Osteoblast (primary cell): ENCODE results near the gene FAM199X. TPM values are rescaled to one million over a fixed set of nuclear protein-coding genes. Genes with fewer than 3 reads are reported as not detected.
A peak's percentile ranks its signal among the peaks of the same experiment; 100 is the strongest.
"Not testable (repeated sequence)": the region's sequence is repeated elsewhere in the genome, so short reads cannot be mapped to it uniquely, and the experiment has no call there.

ENCODE experiments used
- DNase-seq: peaks from one replicate; pipeline ENCODE4 v3.0.0; 2011; ENCODE audit warnings: low spot score, mixed read lengths; ENCODE audit not compliant: insufficient read length; ENCODE audit errors: missing footprints
- H2AFZ ChIP-seq: 2 replicates; pipeline ENCODE4 v1.6.0; 2011; ENCODE audit warnings: mild to moderate bottlenecking, low read length
- H3K27ac ChIP-seq: 2 replicates; pipeline ENCODE4 v1.5.1; 2011; ENCODE audit warnings: mild to moderate bottlenecking, low read depth, low read length, moderate library complexity
- H3K27me3 ChIP-seq: 2 replicates; pipeline ENCODE4 v1.6.0; 2012; ENCODE audit warnings: mild to moderate bottlenecking, control low read depth, inconsistent platforms, low read length, moderate library complexity; ENCODE audit not compliant: insufficient read depth
- H3K36me3 ChIP-seq: 2 replicates; pipeline ENCODE4 v1.5.1; 2011; ENCODE audit warnings: mild to moderate bottlenecking, low read length, control low read depth, moderate library complexity; ENCODE audit not compliant: insufficient read depth
- H3K4me1 ChIP-seq: 2 replicates; pipeline ENCODE4 v1.5.1; 2011; ENCODE audit warnings: mild to moderate bottlenecking, low read length, control low read depth, moderate library complexity; ENCODE audit not compliant: insufficient read depth
- H3K4me2 ChIP-seq: 2 replicates; pipeline ENCODE4 v1.6.0; 2011; ENCODE audit warnings: mild to moderate bottlenecking, low read length; ENCODE audit not compliant: insufficient read depth
- H3K4me3 ChIP-seq: fragments of 200-600 bp; sonication (generic); 3 replicates; pipeline ENCODE4 v1.5.1; 2012; ENCODE audit warnings: mild to moderate bottlenecking, low read length, inconsistent platforms; ENCODE audit not compliant: insufficient read depth
- H3K79me2 ChIP-seq: 2 replicates; pipeline ENCODE4 v1.6.0; 2012; ENCODE audit warnings: mild to moderate bottlenecking, low read length, control low read depth, inconsistent platforms; ENCODE audit not compliant: insufficient read depth
- H3K9me3 ChIP-seq: 2 replicates; pipeline ENCODE4 v1.5.1; 2011; ENCODE audit warnings: low read depth, low read length, control low read depth
- H4K20me1 ChIP-seq: 2 replicates; pipeline ENCODE4 v1.6.0; 2012; ENCODE audit warnings: mild to moderate bottlenecking, low read length, control low read depth; ENCODE audit not compliant: insufficient read depth
- CTCF ChIP-seq: IDR thresholded peaks from 2 replicates; pipeline ENCODE4 v1.5.1; 2011; ENCODE audit warnings: mild to moderate bottlenecking, low read depth, low read length, moderate library complexity; ENCODE audit errors: extremely low read depth
- total RNA-seq: library from RNA; depleted of rRNA; stranded (reverse); fragments of >200 nt; gene quantifications from 2 replicates; pipeline ENCODE4 v1.2.3, GENCODE V29; 2012

Gene FAM199X
- total RNA-seq, 1 donor: 22.4 TPM

- H4K20me1 ChIP-seq: no peaks in the 10 kb centered on the region
- no peaks in the 10 kb centered on the region for H3K27me3 ChIP-seq
- no peaks in the 10 kb centered on the region for H3K4me1 ChIP-seq
- H2AFZ ChIP-seq: no peak overlapping the region
- no peak for DNase-seq
- H3K27ac ChIP-seq: no peak overlapping the region
- TF ChIP-seq CTCF: peak; percentile 82
- H3K79me2 ChIP-seq: no peaks in the 10 kb centered on the region
- no peak overlapping the region for H3K4me2 ChIP-seq
- H3K36me3 ChIP-seq: peaks cover 12% of the 10 kb centered on the region
- no peak overlapping the region for H3K4me3 ChIP-seq
- H3K9me3 ChIP-seq: no peaks in the 10 kb centered on the region
These were observed 29.3 kb downstream of the FAM199X start for GRCh38 chrX:104195489-104196084.

- Histone ChIP-seq H3K4me2 (no peak overlapping the region), H3K4me1 (no peaks in the 10 kb centered on the region), H4K20me1 (no peaks in the 10 kb centered on the region), H2AFZ (no peak overlapping the region), H3K27me3 (peaks cover 8% of the 10 kb centered on the region), H3K4me3 (no peak overlapping the region), H3K79me2 (no peaks in the 10 kb centered on the region), H3K27ac (no peak overlapping the region), H3K36me3 (no peaks in the 10 kb centered on the region), H3K9me3 (no peaks in the 10 kb centered on the region)
- DNase-seq: no peak
- TF ChIP-seq CTCF: no peak
These were observed 39.3 kb downstream of the FAM199X start for GRCh38 chrX:104205548-104205947.

GRCh38 chrX:104211187-104211586 lies 44.9 kb downstream of the FAM199X start:
- Histone ChIP-seq H3K79me2 (no peaks in the 10 kb centered on the region), H3K27me3 (peaks cover 8% of the 10 kb centered on the region), H3K27ac (no peak overlapping the region), H3K4me3 (no peak overlapping the region), H3K4me1 (no peaks in the 10 kb centered on the region), H4K20me1 (no peaks in the 10 kb centered on the region), H2AFZ (no peak overlapping the region), H3K36me3 (no peaks in the 10 kb centered on the region), H3K9me3 (no peaks in the 10 kb centered on the region), H3K4me2 (no peak overlapping the region)
- DNase-seq: no peak
- TF ChIP-seq CTCF: no peak

- not testable (repeated sequence) for H2AFZ ChIP-seq, H3K4me3 ChIP-seq
These were observed 63.8 kb downstream of the FAM199X start for GRCh38 chrX:104230060-104230459.

More at GRCh38 chrX:104230060-104230459, 63.8 kb downstream of the FAM199X start:
- not testable (repeated sequence) for H3K9me3 ChIP-seq, H3K27me3 ChIP-seq, H3K27ac ChIP-seq, H4K20me1 ChIP-seq, H3K4me1 ChIP-seq, DNase-seq, H3K79me2 ChIP-seq, H3K36me3 ChIP-seq, H3K4me2 ChIP-seq

Other genes with a start within 250 kb of the FAM199X start
- 3.8 and 4.0 TPM in 2 replicates for gene TMSB15B, start 203.8 kb upstream of the FAM199X start, total RNA-seq
- gene H2BW1, start 152.7 kb upstream of the FAM199X start, total RNA-seq: not detected in 2 replicates
- not detected in 2 replicates for gene H2BW2, start 126.5 kb upstream of the FAM199X start, total RNA-seq
- 3.2 and 3.3 TPM in 2 replicates for gene TMSB15C, start 90.2 kb upstream of the FAM199X start, total RNA-seq
- gene ZCCHC18, start 53.9 kb upstream of the FAM199X start, total RNA-seq: 0.29 and 1.1 TPM in 2 replicates
- gene SLC25A53, start 9.4 kb upstream of the FAM199X start, total RNA-seq: 7.6 and 8.5 TPM in 2 replicates
- not detected in 2 replicates for gene ESX1, start 88.5 kb downstream of the FAM199X start, total RNA-seq